Endometrium (tissue), 2 donors: Measurements from ENCODE around the gene CETN3.
"Not testable (repeated sequence)": the region's sequence is repeated elsewhere in the genome, so short reads cannot be mapped to it uniquely, and the experiment has no call there.

Experiments used
- FAIRE-seq: peaks from 2 replicates; lab custom pipeline; 2012; peaks lifted over from hg19 to GRCh38; lab: Jason Lieb, UNC
- donor health status: control.
- donor health status: control.

CETN3 gene

GRCh38 chr5:90383903-90384302 is 25.7 kb downstream of the CETN3 start:
- no peak for FAIRE-seq

GRCh38 chr5:90381213-90381929 is 28.2 kb downstream of the CETN3 start:
- FAIRE-seq = no peak

GRCh38 chr5:90379652-90380051 is 29.9 kb downstream of the CETN3 start:
- FAIRE-seq = no peak

GRCh38 chr5:90378752-90379151 is 30.8 kb downstream of the CETN3 start:
- no peak for FAIRE-seq

DNA sequence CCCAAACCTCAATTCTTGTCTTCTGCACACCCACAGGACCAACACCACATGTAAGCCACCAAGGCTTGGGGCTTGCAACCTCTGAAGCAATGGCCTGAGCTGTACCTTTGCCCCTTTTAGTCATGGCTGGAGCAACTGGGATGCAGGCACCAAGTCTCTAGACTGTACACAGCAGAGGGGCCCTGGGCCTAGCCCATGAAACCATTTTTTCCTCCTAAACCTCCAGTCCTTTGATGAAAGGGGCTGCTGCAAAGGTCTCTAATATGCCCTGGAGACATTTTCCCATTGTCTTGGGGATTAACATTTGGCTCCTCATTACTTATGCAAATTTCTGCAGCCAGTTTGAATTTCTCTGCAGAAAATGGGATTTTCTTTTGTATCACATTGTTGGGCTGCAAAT is 38.3 kb downstream of the CETN3 start:
- not testable (repeated sequence) for FAIRE-seq

- no peak for FAIRE-seq
These were observed 40.9 kb downstream of the CETN3 start for GRCh38 chr5:90368454-90369246.

GRCh38 chr5:90367879-90368278 is 41.7 kb downstream of the CETN3 start:
- no peak for FAIRE-seq

GRCh38 chr5:90366948-90367347 is 42.6 kb downstream of the CETN3 start:
- no peak for FAIRE-seq

- no peak for FAIRE-seq
These were observed 44.2 kb downstream of the CETN3 start for GRCh38 chr5:90365328-90365727.

DNA sequence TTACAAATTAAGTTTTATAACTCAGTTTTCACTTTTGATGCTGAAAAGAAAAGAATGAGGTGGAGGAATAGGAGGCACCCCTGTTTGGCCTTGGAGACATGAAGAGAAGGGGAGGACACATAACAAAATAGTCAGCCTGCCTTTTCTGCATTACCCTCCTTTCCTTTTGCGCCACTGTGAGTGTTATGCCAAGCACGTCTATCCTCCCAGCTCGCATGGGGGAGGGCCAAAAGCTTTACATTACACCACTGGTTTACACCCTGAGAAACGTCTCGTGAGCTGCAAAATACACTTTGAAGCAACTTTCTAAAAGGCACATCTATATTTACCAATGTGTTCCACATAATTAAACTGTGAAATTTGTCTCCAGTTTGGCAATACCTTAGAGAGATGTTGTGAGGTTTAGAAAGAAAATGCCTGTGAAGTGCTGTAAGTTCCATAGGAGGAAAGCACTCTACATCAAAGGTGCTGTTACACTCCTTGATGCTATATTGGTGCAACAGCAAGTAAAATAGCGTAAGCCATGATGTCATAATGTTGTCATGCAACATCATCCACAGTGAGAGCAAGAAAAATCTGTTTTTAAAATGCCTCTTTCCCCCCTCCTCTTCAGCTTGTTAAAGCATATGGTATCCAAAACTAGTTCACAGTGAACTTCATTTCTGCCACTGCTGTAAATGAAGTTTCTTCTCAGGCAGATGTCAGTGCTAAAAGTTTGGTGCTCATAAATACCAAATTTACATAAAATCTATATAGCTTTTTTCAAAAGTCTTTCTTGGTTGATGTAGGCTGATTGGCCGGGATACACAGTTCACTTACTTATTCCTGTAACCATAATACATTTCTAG is 50.3 kb downstream of the CETN3 start:
- no peak for FAIRE-seq

DNA sequence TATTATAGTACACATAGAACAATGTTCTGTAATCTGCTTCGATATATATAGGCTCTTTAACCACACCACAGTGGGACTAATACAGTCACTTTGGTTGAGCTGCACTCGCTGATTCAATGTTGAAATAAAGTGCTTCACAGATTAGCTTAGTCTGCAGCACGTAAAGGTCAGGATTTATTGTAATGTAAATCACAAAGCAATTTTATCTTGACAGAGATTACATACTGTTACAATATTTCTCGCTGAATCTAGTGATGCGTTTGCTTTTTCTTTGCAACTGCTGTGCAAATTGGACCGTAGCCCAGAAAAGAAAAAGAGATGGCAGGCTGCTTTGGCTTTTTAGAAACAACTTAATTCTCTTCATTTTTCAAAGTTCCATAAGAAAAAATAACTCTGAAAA is 52.9 kb downstream of the CETN3 start:
- FAIRE-seq = no peak

GRCh38 chr5:90356176-90356575 is 53.4 kb downstream of the CETN3 start:
- FAIRE-seq = no peak

DNA sequence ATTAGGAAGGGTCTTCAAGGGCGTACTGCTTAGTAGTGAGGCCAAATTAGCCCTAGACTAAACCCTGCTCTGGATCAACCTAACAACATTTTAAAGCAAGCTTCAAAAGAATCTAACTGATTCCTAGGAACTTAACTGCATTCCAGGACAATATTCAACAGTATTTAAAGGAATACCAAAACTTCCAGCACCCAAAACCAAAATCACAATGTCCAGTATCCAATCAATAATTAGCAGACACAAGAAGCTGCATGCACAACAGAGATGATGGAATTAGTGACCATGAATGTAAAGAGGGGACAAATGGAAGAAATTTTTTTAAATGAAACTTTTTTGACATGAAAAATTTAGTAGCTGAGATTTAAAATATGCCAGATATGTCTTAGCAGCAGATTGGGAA is 53.9 kb downstream of the CETN3 start:
- no peak for FAIRE-seq

GRCh38 chr5:90353254-90353653 is 56.3 kb downstream of the CETN3 start:
- FAIRE-seq = no peak

- FAIRE-seq = no peak
These were observed 58.5 kb downstream of the CETN3 start for GRCh38 chr5:90351101-90351500.

DNA sequence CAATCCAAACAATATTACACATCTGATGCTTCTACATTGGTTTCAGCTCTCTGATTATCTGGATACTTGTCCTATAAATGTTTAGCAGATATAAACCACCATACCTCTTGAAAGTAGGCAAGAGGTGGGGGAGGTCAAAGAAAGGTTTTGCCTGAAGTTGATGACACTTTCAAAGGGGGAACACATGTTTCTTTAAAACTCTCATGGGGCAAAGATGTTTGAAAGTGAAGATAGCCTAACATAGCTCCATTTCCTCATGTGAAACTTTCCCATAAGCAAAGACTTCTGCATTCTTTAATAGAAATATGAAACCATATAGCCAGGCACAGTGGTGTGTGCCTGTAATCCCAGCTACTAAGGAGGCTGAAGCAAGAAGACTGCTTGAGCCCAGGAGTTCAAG is 62.1 kb downstream of the CETN3 start:
- no peak for FAIRE-seq

DNA sequence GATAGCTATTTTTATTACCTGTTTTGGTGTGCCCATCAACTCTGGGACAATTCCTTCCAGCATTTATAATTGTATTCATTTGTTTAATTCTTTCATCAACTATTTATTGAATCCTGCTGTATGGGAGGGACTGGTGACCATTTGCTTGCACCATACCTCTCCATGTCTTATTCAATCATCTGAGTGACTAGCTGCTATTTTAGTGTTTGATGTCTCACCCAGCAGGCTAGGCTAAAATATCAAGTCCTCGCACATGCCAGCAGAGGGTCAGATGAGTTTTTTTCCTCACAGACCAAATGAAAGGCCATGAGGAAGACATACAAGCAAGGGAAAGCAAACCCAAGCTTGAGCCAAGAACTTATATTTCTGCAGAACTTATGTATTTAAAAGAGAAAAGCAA is 63.9 kb downstream of the CETN3 start:
- no peak for FAIRE-seq

GRCh38 chr5:90344689-90345088 is 64.9 kb downstream of the CETN3 start:
- FAIRE-seq = no peak

- FAIRE-seq = not testable (repeated sequence)
These were observed 65.8 kb downstream of the CETN3 start for GRCh38 chr5:90343731-90344130.

DNA sequence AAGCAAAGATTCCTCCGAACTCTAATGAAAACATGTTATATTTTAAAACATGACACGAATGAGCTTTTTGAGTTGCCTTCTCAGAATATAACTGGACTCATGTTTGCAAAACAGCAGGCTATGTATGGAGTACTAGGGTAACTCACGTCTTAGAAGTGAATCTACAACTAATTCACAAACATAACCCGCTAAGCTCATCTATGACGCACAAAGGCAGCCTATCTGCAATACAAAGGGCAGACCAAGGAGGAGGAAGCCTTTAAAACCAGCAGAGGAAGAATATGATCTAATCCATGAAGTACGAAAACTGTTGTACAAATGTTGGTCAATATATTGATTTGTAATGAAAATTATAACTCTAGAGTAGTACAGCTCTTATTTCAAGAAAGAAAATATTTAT is 67.0 kb downstream of the CETN3 start:
- no peak for FAIRE-seq
